ENCODE results near the gene NCAN. TPM values are rescaled to one million over a fixed set of nuclear protein-coding genes. Genes with fewer than 3 reads are reported as not detected.

The NCAN gene
- total RNA-seq, 3 donors from 2014 or later (not counting 1 experiment from before 2014, with no cell fraction given), result not detected

- H3K4me3 ChIP-seq (ENCODE audit: low read length), result no peak overlapping the region
- peaks cover 11% of the 10 kb centered on the region for H3K4me1 ChIP-seq (ENCODE audit: control insufficient read depth, insufficient read depth, low read length)
- no peaks in the 10 kb centered on the region for H3K9me3 ChIP-seq (ENCODE audit: control insufficient read depth, insufficient read depth, low read length)
- peaks cover 22 to 46% of the 10 kb centered on the region in 2 donors for H3K27me3 Mint-ChIP-seq (ENCODE audit: low read depth in 2 of 2)
- H3K4me3 Mint-ChIP-seq, result no peak overlapping the region
- TF ChIP-seq CTCF (IDR thresholded peaks at IDR 0.05), result no peak
- no peak overlapping the region for H3K27ac ChIP-seq (ENCODE audit: low read length)
- intact Hi-C loops (cut with micrococcal nuclease), result no loop called here
- H3K36me3 Mint-ChIP-seq, result no peaks in the 10 kb centered on the region
- no peaks in the 10 kb centered on the region for H3K36me3 ChIP-seq (ENCODE audit: control insufficient read depth, insufficient read depth, low read length)
- ATAC-seq (no peak), DNase-seq (no peak)
- no peak overlapping the region for H3K27ac Mint-ChIP-seq
- H3K27me3 ChIP-seq (ENCODE audit: control insufficient read depth, insufficient read depth, low read length), result peaks cover 14% of the 10 kb centered on the region
- WGBS (ENCODE audit: insufficient coverage), result 79% methylated on average over 6 of the region's 7 CpGs
- H3K4me1 Mint-ChIP-seq, result peaks cover 0 to 8% of the 10 kb centered on the region in 2 donors
- H3K9me3 Mint-ChIP-seq, result no peaks in the 10 kb centered on the region
Measured at GRCh38 chr19:19263886-19264487, 52.2 kb downstream of the NCAN start.

- peaks cover 0 to 2% of the 10 kb centered on the region in 2 donors for H3K4me1 Mint-ChIP-seq
- ATAC-seq (no peak), DNase-seq (no peak)
- H3K27me3 Mint-ChIP-seq (ENCODE audit: low read depth in 2 of 2), result peaks cover 18 to 31% of the 10 kb centered on the region in 2 donors
- H3K27me3 ChIP-seq (ENCODE audit: control insufficient read depth, insufficient read depth, low read length), result peaks cover 5% of the 10 kb centered on the region
- no peaks in the 10 kb centered on the region for H3K9me3 Mint-ChIP-seq
- intact Hi-C loops (cut with micrococcal nuclease), result no loop called here
- H3K27ac ChIP-seq (ENCODE audit: low read length), result no peak overlapping the region
- H3K4me1 ChIP-seq (ENCODE audit: control insufficient read depth, insufficient read depth, low read length), result no peaks in the 10 kb centered on the region
- no peak for TF ChIP-seq CTCF (IDR thresholded peaks at IDR 0.05)
- no peak overlapping the region for H3K4me3 Mint-ChIP-seq
- H3K36me3 Mint-ChIP-seq, result no peaks in the 10 kb centered on the region
- H3K36me3 ChIP-seq (ENCODE audit: control insufficient read depth, insufficient read depth, low read length), result no peaks in the 10 kb centered on the region
- WGBS (ENCODE audit: insufficient coverage), result 100% methylated on average over 3 of the region's 3 CpGs
- no peak overlapping the region for H3K4me3 ChIP-seq (ENCODE audit: low read length)
- H3K27ac Mint-ChIP-seq, result no peak overlapping the region
- no peaks in the 10 kb centered on the region for H3K9me3 ChIP-seq (ENCODE audit: control insufficient read depth, insufficient read depth, low read length)
Measured at GRCh38 chr19:19267305-19267704, 55.5 kb downstream of the NCAN start.

- Mint-ChIP-seq H3K4me3 (no peak overlapping the region), H3K4me1 (peaks cover 0 to 5% of the 10 kb centered on the region in 2 donors), H3K36me3 (no peaks in the 10 kb centered on the region), H3K27ac (no peak overlapping the region), H3K27me3 (ENCODE audit: low read depth in 2 of 2) (peaks cover 16 to 28% of the 10 kb centered on the region in 2 donors), H3K9me3 (no peaks in the 10 kb centered on the region)
- H3K4me3 ChIP-seq (ENCODE audit: low read length), result no peak overlapping the region
- H3K36me3 ChIP-seq (ENCODE audit: control insufficient read depth, insufficient read depth, low read length), result no peaks in the 10 kb centered on the region
- 90% methylated on average over 10 of the region's 10 CpGs for WGBS (ENCODE audit: insufficient coverage)
- peaks cover 3% of the 10 kb centered on the region for H3K4me1 ChIP-seq (ENCODE audit: control insufficient read depth, insufficient read depth, low read length)
- H3K27ac ChIP-seq (ENCODE audit: low read length), result no peak overlapping the region
- H3K27me3 ChIP-seq (ENCODE audit: control insufficient read depth, insufficient read depth, low read length), result peaks cover 3% of the 10 kb centered on the region
- intact Hi-C loops (cut with micrococcal nuclease), result no loop called here
- TF ChIP-seq CTCF (IDR thresholded peaks at IDR 0.05), result no peak
- H3K9me3 ChIP-seq (ENCODE audit: control insufficient read depth, insufficient read depth, low read length), result no peaks in the 10 kb centered on the region
- ATAC-seq, result no peak
- DNase-seq, result no peak
Measured at GRCh38 chr19:19268453-19269385, 57.0 kb downstream of the NCAN start.

Measured in natural killer cell (primary cell).